ENCODE data around the gene PGAP2.
"Not testable (repeated sequence)": the region's sequence is repeated elsewhere in the genome, so short reads cannot be mapped to it uniquely, and the experiment has no call there.

Gene PGAP2

GRCh38 chr11:3807909-3808860 lies at the start of gene PGAP2:
PGAP2 (plus strand) TSS chr11:3808560; CDS start chr11:3811260, 2,700 bp downstream.
- DNase-seq (ENCODE audit: low read depth) = peak; percentile 30
- peak within 1 kb of the TSS; percentile 74 for H3K4me3 ChIP-seq (ENCODE audit: low read depth, low read length)
- TF ChIP-seq CTCF (IDR thresholded peaks at IDR 0.05; ENCODE audit: control insufficient read depth, extremely low read depth, insufficient read depth) = peak; percentile 57

- no peak for TF ChIP-seq CTCF (IDR thresholded peaks at IDR 0.05; ENCODE audit: control insufficient read depth, extremely low read depth, insufficient read depth)
- no peak overlapping the region for H3K4me3 ChIP-seq (ENCODE audit: low read depth, low read length)
- no peak for DNase-seq (ENCODE audit: low read depth)
These were observed 44.1 kb upstream of the PGAP2 start for GRCh38 chr11:3764266-3764665.

- H3K4me3 ChIP-seq (ENCODE audit: low read depth, low read length); DNase-seq (ENCODE audit: low read depth): not testable (repeated sequence)
These were observed 41.5 kb upstream of the PGAP2 start for GRCh38 chr11:3766836-3767235.

GRCh38 chr11:3767536-3767935 lies 40.8 kb upstream of the PGAP2 start:
- no peak for DNase-seq (ENCODE audit: low read depth)
- no peak overlapping the region for H3K4me3 ChIP-seq (ENCODE audit: low read depth, low read length)
- TF ChIP-seq CTCF (IDR thresholded peaks at IDR 0.05; ENCODE audit: control insufficient read depth, extremely low read depth, insufficient read depth) = no peak

- H3K4me3 ChIP-seq (ENCODE audit: low read depth, low read length) = no peak overlapping the region
- TF ChIP-seq CTCF (IDR thresholded peaks at IDR 0.05; ENCODE audit: control insufficient read depth, extremely low read depth, insufficient read depth) = no peak
- no peak for DNase-seq (ENCODE audit: low read depth)
These were observed 35.2 kb upstream of the PGAP2 start for GRCh38 chr11:3773180-3773579.

- no peak for DNase-seq (ENCODE audit: low read depth)
- TF ChIP-seq CTCF (IDR thresholded peaks at IDR 0.05; ENCODE audit: control insufficient read depth, extremely low read depth, insufficient read depth) = peak; percentile 11; the same call in 1 of the 2 replicates
- H3K4me3 ChIP-seq (ENCODE audit: low read depth, low read length) = no peak overlapping the region
These were observed 32.5 kb upstream of the PGAP2 start for GRCh38 chr11:3775736-3776406.

GRCh38 chr11:3781423-3781822 lies 26.9 kb upstream of the PGAP2 start:
- DNase-seq (ENCODE audit: low read depth) = no peak
- TF ChIP-seq CTCF (IDR thresholded peaks at IDR 0.05; ENCODE audit: control insufficient read depth, extremely low read depth, insufficient read depth) = no peak
- H3K4me3 ChIP-seq (ENCODE audit: low read depth, low read length) = no peak overlapping the region
